Fibroblast of pulmonary artery (primary cell): ENCODE results near the gene DBI.

Experiments used
- DNase-seq: peaks from one replicate; pipeline ENCODE4 v3.0.0-alpha.2; 2010; ENCODE audit warnings: low read depth
- H3K4me3 ChIP-seq: replicated peaks from 2 replicates; pipeline ENCODE4 v1.5.1; 2011; ENCODE audit warnings: low read depth, mild to moderate bottlenecking, control low read depth, low read length, moderate library complexity
- CTCF ChIP-seq: IDR thresholded peaks from 2 replicates; pipeline ENCODE4 v1.5.1; 2011; ENCODE audit warnings: mild to moderate bottlenecking, control low read depth, low read length, inconsistent platforms; ENCODE audit errors: missing control alignments

Gene DBI

GRCh38 chr2:119364798-119365197 lies 2.0 kb upstream of the DBI start:
- H3K4me3 ChIP-seq = no peak overlapping the region
- no peak for DNase-seq

GRCh38 chr2:119365436-119365835 lies 1.3 kb upstream of the DBI start:
- TF ChIP-seq CTCF = no peak
- no peak for DNase-seq
- peak overlapping the region; percentile 94 for H3K4me3 ChIP-seq

More at GRCh38 chr2:119364798-119365197, 2.0 kb upstream of the DBI start:
- TF ChIP-seq CTCF = no peak

GRCh38 chr2:119366161-119366648 lies 572 bp upstream of the DBI start:
- peak overlapping the region; percentile 94 for H3K4me3 ChIP-seq
- no peak for TF ChIP-seq CTCF
- DNase-seq = peak; percentile 33

GRCh38 chr2:119367472-119368099 lies 809 bp downstream of the DBI start:
- TF ChIP-seq CTCF = no peak
- H3K4me3 ChIP-seq = peak overlapping the region; percentile 94
- DNase-seq = peak; percentile 11

- DNase-seq = no peak
- no peak overlapping the region for H3K4me3 ChIP-seq
- no peak for TF ChIP-seq CTCF
These were observed 3.1 kb downstream of the DBI start for GRCh38 chr2:119369845-119370244.

GRCh38 chr2:119371111-119371510 lies 4.3 kb downstream of the DBI start:
- DNase-seq = no peak
- TF ChIP-seq CTCF = no peak

More at GRCh38 chr2:119371111-119371510, 4.3 kb downstream of the DBI start:
- no peak overlapping the region for H3K4me3 ChIP-seq
